Vagina (tissue), 2 donors: ENCODE measurements around the gene CNTN1.

Source experiments
- POLR2A ChIP-seq, 2 donors: fragments of 450-650 bp; IDR thresholded peaks; one replicate each; pipeline ENCODE4 v1.6.1; 2017; ENCODE audit warnings: antibody characterized with exemption in 2 of 2, mild to moderate bottlenecking in 2 of 2, moderate library complexity in 2 of 2
- POLR2AphosphoS5 ChIP-seq, 2 donors: sonication (generic); formaldehyde crosslinking; IDR thresholded peaks; one replicate each; pipeline ENCODE4 v1.9.0; 2017; ENCODE audit warnings: antibody characterized with exemption in 2 of 2, mild to moderate bottlenecking in 2 of 2, low read depth in 1 of 2; ENCODE audit not compliant: insufficient read depth in 1 of 2
- TF ChIP-seq, protein P1 (sequence below), 3 experiments: fragments of 450-650 bp in 2 of 3; fragments of 200-600 bp in 1 of 3; sonication (generic) in 1 of 3; IDR thresholded peaks; one replicate each; pipeline ENCODE4 v1.5.1; 2017 to 2019; ENCODE audit warnings: antibody characterized with exemption in 3 of 3, mild to moderate bottlenecking in 2 of 3, moderate library complexity in 2 of 3

DNA sequence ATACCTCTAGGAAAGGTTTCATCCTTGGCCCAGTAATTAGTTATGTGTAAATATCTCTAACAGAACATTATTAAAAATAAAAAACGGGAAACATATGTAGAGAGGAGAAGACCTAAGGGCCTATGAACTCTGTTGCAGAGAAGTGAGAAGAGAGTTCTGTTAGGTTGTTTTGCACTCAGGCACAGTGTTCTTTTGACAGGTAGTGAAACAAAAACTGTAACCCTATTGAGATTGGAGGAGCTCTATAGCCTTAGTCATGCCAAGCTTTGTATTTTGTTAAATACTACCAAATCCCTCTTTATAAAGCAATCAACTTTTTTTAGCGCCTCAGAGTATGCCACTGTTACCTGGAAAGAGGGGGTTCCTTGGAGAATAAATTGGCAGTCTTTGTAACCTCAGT is 77.6 kb downstream of the CNTN1 start:
- TF ChIP-seq, protein P1, sequence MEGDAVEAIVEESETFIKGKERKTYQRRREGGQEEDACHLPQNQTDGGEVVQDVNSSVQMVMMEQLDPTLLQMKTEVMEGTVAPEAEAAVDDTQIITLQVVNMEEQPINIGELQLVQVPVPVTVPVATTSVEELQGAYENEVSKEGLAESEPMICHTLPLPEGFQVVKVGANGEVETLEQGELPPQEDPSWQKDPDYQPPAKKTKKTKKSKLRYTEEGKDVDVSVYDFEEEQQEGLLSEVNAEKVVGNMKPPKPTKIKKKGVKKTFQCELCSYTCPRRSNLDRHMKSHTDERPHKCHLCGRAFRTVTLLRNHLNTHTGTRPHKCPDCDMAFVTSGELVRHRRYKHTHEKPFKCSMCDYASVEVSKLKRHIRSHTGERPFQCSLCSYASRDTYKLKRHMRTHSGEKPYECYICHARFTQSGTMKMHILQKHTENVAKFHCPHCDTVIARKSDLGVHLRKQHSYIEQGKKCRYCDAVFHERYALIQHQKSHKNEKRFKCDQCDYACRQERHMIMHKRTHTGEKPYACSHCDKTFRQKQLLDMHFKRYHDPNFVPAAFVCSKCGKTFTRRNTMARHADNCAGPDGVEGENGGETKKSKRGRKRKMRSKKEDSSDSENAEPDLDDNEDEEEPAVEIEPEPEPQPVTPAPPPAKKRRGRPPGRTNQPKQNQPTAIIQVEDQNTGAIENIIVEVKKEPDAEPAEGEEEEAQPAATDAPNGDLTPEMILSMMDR (IDR thresholded peaks at IDR 0.05) = no peak
- TF ChIP-seq POLR2A (IDR thresholded peaks at IDR 0.05) (no peak), POLR2AphosphoS5 (IDR thresholded peaks at IDR 0.05; ENCODE audit: insufficient read depth in 1 of 2, low read depth in 1 of 2) (no peak)
